Measurements from ENCODE around the gene DMBT1. TPM values are rescaled to one million over a fixed set of nuclear protein-coding genes. Genes with fewer than 3 reads are reported as not detected.

Gene DMBT1
- total and polyA plus RNA-seq, 10 of the 15 experiments (the other 5 are each of a cell fraction or from before 2014, with no cell fraction given): under 0.01 to 0.13 (median 0.03) TPM; not detected in 5

- H3K4me2 ChIP-seq (ENCODE audit: control insufficient read depth, insufficient read depth): no peak overlapping the region
- POLR2A ChIA-PET: interaction anchor here (0.6 kb wide), 1 partner anchor 38 kb away, joined by 4 read pairs; no protein-coding TSS in a partner anchor
- no peaks in the 10 kb centered on the region for H3K9me3 ChIP-seq (replicated peaks; ENCODE audit: control insufficient read depth, insufficient read depth, low read length)
- BruUV-seq (replicated peaks): no TSS peak
- DNase-seq (ENCODE audit: low read depth, low spot score) (no peak), ATAC-seq (peak; percentile 71), FAIRE-seq (peak; percentile 44)
- H4K20me1 ChIP-seq (ENCODE audit: control insufficient read depth, insufficient read depth): no peaks in the 10 kb centered on the region
- H3K9ac ChIP-seq (ENCODE audit: control insufficient read depth, insufficient read depth, low read length): no peak overlapping the region
- H3K27ac ChIP-seq (ENCODE audit: control insufficient read depth, insufficient read depth): no peak overlapping the region
- SMC1A ChIA-PET (ENCODE audit: uncharacterized antibody, unreplicated experiment): interaction anchor here (1.0 to 1.5 kb wide), 5 partner anchors 8 to 57 kb away, joined by 3 to 8 read pairs (median 3); no protein-coding TSS in a partner anchor
- intact Hi-C loops (cut with micrococcal nuclease; ENCODE audit: unreplicated experiment) (loop anchor here (1.0 kb wide), 1 partner anchor 55 kb away; no protein-coding TSS in a partner anchor), in situ Hi-C loops (cut with MboI) (no loop called here)
- H3K36me3 ChIP-seq (ENCODE audit: control insufficient read depth in 2 of 2, insufficient read depth in 2 of 2, low read length in 1 of 2): no peaks in the 10 kb centered on the region
- H3K79me2 ChIP-seq (ENCODE audit: control insufficient read depth, insufficient read depth, low read length): no peaks in the 10 kb centered on the region
- no peak overlapping the region for H2AFZ ChIP-seq (ENCODE audit: control insufficient read depth, low read depth, low read length)
- no peaks in the 10 kb centered on the region for H3K4me1 ChIP-seq (ENCODE audit: control insufficient read depth, insufficient read depth, low read length)
- RAD21 ChIA-PET (ENCODE audit: unreplicated experiment): interaction anchor here (1.0 to 1.2 kb wide), 2 partner anchors 55 to 57 kb away, joined by 4 to 5 read pairs; no protein-coding TSS in a partner anchor
- 10% methylated on average over 10 of the region's 10 CpGs for WGBS (ENCODE audit: insufficient coverage, insufficient replicate concordance, low lambda C conversion rate, missing lambda C conversion rate)
- CTCF ChIA-PET: interaction anchor here (0.6 to 2.8 kb wide), 19 partner anchors 10 to 1379 kb away, joined by 3 to 15 read pairs (median 3); partner anchors contain the start of gene C10orf120
- no peak overlapping the region for H3K4me3 ChIP-seq
- H3K27me3 ChIP-seq (replicated peaks in 1 of 2; ENCODE audit: control insufficient read depth in 2 of 2, insufficient read depth in 2 of 2, low read length in 1 of 2): no peaks in the 10 kb centered on the region; a peak in 3 of 4 replicates
- TF ChIP-seq TARDBP (IDR thresholded peaks at IDR 0.05; ENCODE audit: borderline replicate concordance) (no peak), ZSCAN29 (IDR thresholded peaks at IDR 0.05) (no peak), ZNF384 (IDR thresholded peaks at IDR 0.05; ENCODE audit: borderline replicate concordance, low read depth, low read length) (no peak), BACH1 (IDR thresholded peaks at IDR 0.05; ENCODE audit: borderline replicate concordance) (no peak), FOXK2 (IDR thresholded peaks at IDR 0.05) (no peak), CBX3 (IDR thresholded peaks at IDR 0.05; ENCODE audit: borderline replicate concordance, low read depth) (no peak), ATF7 (IDR thresholded peaks at IDR 0.05; ENCODE audit: low read depth) (no peak), TCF3 (IDR thresholded peaks at IDR 0.05; ENCODE audit: borderline replicate concordance, insufficient read depth, low read depth, low read length) (no peak), CTCF (IDR thresholded peaks at IDR 0.05 in 2 of 3, conservative IDR thresholded peaks at IDR 0.05 in 1 of 3; ENCODE audit: control insufficient read depth in 2 of 3, extremely low read depth in 1 of 3, insufficient read depth in 1 of 3, low read depth in 3 of 3, low read length in 3 of 3) (peak; percentile 68 to 79 (median 76)), YY1 (IDR thresholded peaks at IDR 0.05; ENCODE audit: low read depth, low read length) (0 out of 2 replicates have a peak, but pooled peaks have one; percentile 22), STAT1 (conservative IDR thresholded peaks at IDR 0.05) (no peak), SMARCA5 (IDR thresholded peaks at IDR 0.05) (no peak), ETV6 (conservative IDR thresholded peaks at IDR 0.05 in 1 of 2, IDR thresholded peaks at IDR 0.05 in 1 of 2; ENCODE audit: borderline replicate concordance in 1 of 2, low read depth in 1 of 2) (no peak), ASH2L (IDR thresholded peaks at IDR 0.05; ENCODE audit: borderline replicate concordance, low read depth) (no peak)
- TF ChIP-seq, protein P1, sequence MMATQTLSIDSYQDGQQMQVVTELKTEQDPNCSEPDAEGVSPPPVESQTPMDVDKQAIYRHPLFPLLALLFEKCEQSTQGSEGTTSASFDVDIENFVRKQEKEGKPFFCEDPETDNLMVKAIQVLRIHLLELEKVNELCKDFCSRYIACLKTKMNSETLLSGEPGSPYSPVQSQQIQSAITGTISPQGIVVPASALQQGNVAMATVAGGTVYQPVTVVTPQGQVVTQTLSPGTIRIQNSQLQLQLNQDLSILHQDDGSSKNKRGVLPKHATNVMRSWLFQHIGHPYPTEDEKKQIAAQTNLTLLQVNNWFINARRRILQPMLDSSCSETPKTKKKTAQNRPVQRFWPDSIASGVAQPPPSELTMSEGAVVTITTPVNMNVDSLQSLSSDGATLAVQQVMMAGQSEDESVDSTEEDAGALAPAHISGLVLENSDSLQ (IDR thresholded peaks at IDR 0.05): no peak
- TF ChIP-seq, protein P2, sequence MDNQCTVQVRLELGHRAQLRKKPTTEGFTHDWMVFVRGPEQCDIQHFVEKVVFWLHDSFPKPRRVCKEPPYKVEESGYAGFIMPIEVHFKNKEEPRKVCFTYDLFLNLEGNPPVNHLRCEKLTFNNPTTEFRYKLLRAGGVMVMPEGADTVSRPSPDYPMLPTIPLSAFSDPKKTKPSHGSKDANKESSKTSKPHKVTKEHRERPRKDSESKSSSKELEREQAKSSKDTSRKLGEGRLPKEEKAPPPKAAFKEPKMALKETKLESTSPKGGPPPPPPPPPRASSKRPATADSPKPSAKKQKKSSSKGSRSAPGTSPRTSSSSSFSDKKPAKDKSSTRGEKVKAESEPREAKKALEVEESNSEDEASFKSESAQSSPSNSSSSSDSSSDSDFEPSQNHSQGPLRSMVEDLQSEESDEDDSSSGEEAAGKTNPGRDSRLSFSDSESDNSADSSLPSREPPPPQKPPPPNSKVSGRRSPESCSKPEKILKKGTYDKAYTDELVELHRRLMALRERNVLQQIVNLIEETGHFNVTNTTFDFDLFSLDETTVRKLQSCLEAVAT (IDR thresholded peaks at IDR 0.05): no peak
Observed at GRCh38 chr10:122648599-122649428, 88.3 kb downstream of the DMBT1 start.

All from GM12878 (cell line).